ENCODE data around the gene STARD10.

DNA sequence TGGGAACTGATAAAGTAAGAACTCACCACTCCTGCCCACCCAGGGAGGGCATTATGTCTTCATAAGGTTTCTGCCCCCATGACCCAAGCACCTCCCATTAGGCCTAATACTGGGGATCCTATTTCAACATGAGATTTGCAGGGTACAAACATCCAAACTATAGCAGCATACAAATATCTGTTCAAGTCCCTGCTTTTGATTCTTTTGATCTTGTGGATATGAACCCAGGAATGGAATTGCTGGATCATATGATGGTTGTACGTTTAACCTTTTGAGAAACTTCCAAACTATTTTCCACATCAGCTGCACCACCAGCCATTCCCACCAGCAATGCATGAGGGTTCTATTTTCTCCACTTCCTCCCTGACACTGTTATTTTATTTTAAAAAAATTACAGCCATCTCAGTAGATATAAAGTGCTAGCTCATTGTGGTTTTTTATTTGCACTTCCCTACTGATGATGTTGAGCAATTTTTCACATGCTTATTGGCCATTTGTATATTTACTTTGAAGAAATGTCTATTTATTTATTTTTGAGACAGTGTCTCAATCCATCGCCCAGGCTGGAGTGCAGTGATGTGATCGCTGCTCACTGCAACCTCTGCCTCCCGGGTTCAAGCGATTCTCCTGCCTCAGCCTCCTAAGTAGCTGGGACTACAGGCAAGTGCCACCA is 13.3 kb upstream of the STARD10 start:
- no peak for TF ChIP-seq TAF1 (IDR thresholded peaks at IDR 0.05; ENCODE audit: borderline replicate concordance, insufficient read depth, low read length)
- no peak for TF ChIP-seq SIN3A (IDR thresholded peaks at IDR 0.05; ENCODE audit: borderline replicate concordance, insufficient read depth, low read length)
- no peak for TF ChIP-seq POLR2AphosphoS5 (IDR thresholded peaks at IDR 0.05; ENCODE audit: low read depth, low read length)
- TF ChIP-seq, protein P1, sequence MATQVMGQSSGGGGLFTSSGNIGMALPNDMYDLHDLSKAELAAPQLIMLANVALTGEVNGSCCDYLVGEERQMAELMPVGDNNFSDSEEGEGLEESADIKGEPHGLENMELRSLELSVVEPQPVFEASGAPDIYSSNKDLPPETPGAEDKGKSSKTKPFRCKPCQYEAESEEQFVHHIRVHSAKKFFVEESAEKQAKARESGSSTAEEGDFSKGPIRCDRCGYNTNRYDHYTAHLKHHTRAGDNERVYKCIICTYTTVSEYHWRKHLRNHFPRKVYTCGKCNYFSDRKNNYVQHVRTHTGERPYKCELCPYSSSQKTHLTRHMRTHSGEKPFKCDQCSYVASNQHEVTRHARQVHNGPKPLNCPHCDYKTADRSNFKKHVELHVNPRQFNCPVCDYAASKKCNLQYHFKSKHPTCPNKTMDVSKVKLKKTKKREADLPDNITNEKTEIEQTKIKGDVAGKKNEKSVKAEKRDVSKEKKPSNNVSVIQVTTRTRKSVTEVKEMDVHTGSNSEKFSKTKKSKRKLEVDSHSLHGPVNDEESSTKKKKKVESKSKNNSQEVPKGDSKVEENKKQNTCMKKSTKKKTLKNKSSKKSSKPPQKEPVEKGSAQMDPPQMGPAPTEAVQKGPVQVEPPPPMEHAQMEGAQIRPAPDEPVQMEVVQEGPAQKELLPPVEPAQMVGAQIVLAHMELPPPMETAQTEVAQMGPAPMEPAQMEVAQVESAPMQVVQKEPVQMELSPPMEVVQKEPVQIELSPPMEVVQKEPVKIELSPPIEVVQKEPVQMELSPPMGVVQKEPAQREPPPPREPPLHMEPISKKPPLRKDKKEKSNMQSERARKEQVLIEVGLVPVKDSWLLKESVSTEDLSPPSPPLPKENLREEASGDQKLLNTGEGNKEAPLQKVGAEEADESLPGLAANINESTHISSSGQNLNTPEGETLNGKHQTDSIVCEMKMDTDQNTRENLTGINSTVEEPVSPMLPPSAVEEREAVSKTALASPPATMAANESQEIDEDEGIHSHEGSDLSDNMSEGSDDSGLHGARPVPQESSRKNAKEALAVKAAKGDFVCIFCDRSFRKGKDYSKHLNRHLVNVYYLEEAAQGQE (IDR thresholded peaks at IDR 0.05; ENCODE audit: insufficient read depth in 1 of 2, low read depth in 2 of 2, low read length in 2 of 2) = no peak
- TF ChIP-seq FOXP2 (optimal IDR thresholded peaks at IDR 0.05; ENCODE audit: borderline replicate concordance, extremely low read depth, extremely low read length, insufficient read depth) = no peak

Measured in PFSK-1 (cell line).